K562 (cell line): ENCODE data around the gene CCDC17.

Source experiments
- BMI1 ChIP-seq: fragments of 150-350 bp; IDR thresholded peaks from 2 replicates; pipeline ENCODE4 v1.6.1; 2014; ENCODE audit warnings: low read length
- EZH2 ChIP-seq: IDR thresholded peaks from 2 replicates; pipeline ENCODE4 v1.6.1; 2012; ENCODE audit warnings: low read depth, mild to moderate bottlenecking, inconsistent platforms, low read length, borderline replicate concordance
- HDAC8 ChIP-seq: fragments of 450-650 bp; IDR thresholded peaks from 2 replicates; pipeline ENCODE4 v1.6.1; 2016; ENCODE audit warnings: mild to moderate bottlenecking, missing genetic modification characterization, moderate library complexity, missing compliant biosample characterization
- POLR2AphosphoS2 ChIP-seq: IDR thresholded peaks from 2 replicates; pipeline ENCODE4 v1.6.1; 2012; ENCODE audit warnings: low read length, improper control_type of control experiment
- TF ChIP-seq, protein P1 (sequence below): fragments of 450-650 bp; IDR thresholded peaks from 2 replicates; pipeline ENCODE4 v1.6.1; 2016; ENCODE audit warnings: borderline replicate concordance

GRCh38 chr1:45594412-45594811, 29.4 kb downstream of the CCDC17 start:
- TF ChIP-seq EZH2 (no peak), HDAC8 (tag) (no peak), POLR2AphosphoS2 (no peak), BMI1 (no peak)
- TF ChIP-seq, protein P1, sequence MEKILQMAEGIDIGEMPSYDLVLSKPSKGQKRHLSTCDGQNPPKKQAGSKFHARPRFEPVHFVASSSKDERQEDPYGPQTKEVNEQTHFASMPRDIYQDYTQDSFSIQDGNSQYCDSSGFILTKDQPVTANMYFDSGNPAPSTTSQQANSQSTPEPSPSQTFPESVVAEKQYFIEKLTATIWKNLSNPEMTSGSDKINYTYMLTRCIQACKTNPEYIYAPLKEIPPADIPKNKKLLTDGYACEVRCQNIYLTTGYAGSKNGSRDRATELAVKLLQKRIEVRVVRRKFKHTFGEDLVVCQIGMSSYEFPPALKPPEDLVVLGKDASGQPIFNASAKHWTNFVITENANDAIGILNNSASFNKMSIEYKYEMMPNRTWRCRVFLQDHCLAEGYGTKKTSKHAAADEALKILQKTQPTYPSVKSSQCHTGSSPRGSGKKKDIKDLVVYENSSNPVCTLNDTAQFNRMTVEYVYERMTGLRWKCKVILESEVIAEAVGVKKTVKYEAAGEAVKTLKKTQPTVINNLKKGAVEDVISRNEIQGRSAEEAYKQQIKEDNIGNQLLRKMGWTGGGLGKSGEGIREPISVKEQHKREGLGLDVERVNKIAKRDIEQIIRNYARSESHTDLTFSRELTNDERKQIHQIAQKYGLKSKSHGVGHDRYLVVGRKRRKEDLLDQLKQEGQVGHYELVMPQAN, result no peak
